ENCODE results near the gene B4GALT3. TPM values are rescaled to one million over a fixed set of nuclear protein-coding genes. Genes with fewer than 3 reads are reported as not detected.

Gene B4GALT3
- polyA plus RNA-seq, 1 donor from 2014 or later, result 43.7 TPM

- H3F3A ChIP-seq (ENCODE audit: insufficient read depth, low read length, poor library complexity, severe bottlenecking), result no peaks in the 10 kb centered on the region
- peak within 1 kb of the TSS; percentile 48 for H3K4me2 ChIP-seq (ENCODE audit: low read length)
- H3K27ac ChIP-seq (ENCODE audit: low read length), result peak within 1 kb of the TSS; percentile 90
- peak within 1 kb of the TSS; percentile 80 for H3K4me3 ChIP-seq (ENCODE audit: low read length)
- peaks cover 22% of the 10 kb centered on the region for H3K79me2 ChIP-seq (replicated peaks; ENCODE audit: insufficient read depth, low read length)
- H3K9me3 ChIP-seq (ENCODE audit: low read length), result no peaks in the 10 kb centered on the region
- no peaks in the 10 kb centered on the region for H3K9me2 ChIP-seq (ENCODE audit: insufficient read depth, low read length)
- peak; percentile 99 for TF ChIP-seq TAF1 (IDR thresholded peaks at IDR 0.05; ENCODE audit: low read depth)
- peak; percentile 97 for TF ChIP-seq REST (IDR thresholded peaks at IDR 0.05; ENCODE audit: borderline replicate concordance)
- peak; percentile 44 for TF ChIP-seq EP300 (conservative IDR thresholded peaks at IDR 0.05; ENCODE audit: poor library complexity, severe bottlenecking)
- no peak for TF ChIP-seq EZH2 (IDR thresholded peaks at IDR 0.05; ENCODE audit: borderline replicate concordance, insufficient read depth, low read length, poor library complexity, severe bottlenecking)
- TF ChIP-seq POLR2AphosphoS5 (IDR thresholded peaks at IDR 0.05), result peak; percentile 99
- TF ChIP-seq SMC3 (conservative IDR thresholded peaks at IDR 0.05; ENCODE audit: poor library complexity), result peak; percentile 30
- peak; percentile 68 for TF ChIP-seq MXI1 (conservative IDR thresholded peaks at IDR 0.05; ENCODE audit: poor library complexity, severe bottlenecking)
- peak; percentile 65 for TF ChIP-seq CTCF (IDR thresholded peaks at IDR 0.05; ENCODE audit: poor library complexity, severe bottlenecking)
- TF ChIP-seq RAD21 (conservative IDR thresholded peaks at IDR 0.05), result peak; percentile 25
- H3K36me3 ChIP-seq (ENCODE audit: insufficient read depth, low read length), result peaks cover 7% of the 10 kb centered on the region
- no peaks in the 10 kb centered on the region for H4K20me1 ChIP-seq (ENCODE audit: insufficient read depth)
- peak within 1 kb of the TSS; percentile 96 for H2AFZ ChIP-seq (ENCODE audit: low read depth, low read length)
- peak within 1 kb of the TSS; percentile 91 for H3K9ac ChIP-seq (ENCODE audit: low read length)
- no peaks in the 10 kb centered on the region for H3K27me3 ChIP-seq (ENCODE audit: insufficient read depth, low read depth, low read length)
Observed at GRCh38 chr1:161201836-161202712, 24.8 kb upstream of the B4GALT3 start, which contains the start of gene NDUFS2. NDUFS2 (plus strand) TSS chr1:161202367; CDS start chr1:161202386, 19 bp downstream.

- H3K79me2 ChIP-seq (replicated peaks; ENCODE audit: insufficient read depth, low read length), result peaks cover 22% of the 10 kb centered on the region
- peak overlapping the region; percentile 90 for H3K27ac ChIP-seq (ENCODE audit: low read length)
- no peak for TF ChIP-seq EP300 (conservative IDR thresholded peaks at IDR 0.05; ENCODE audit: poor library complexity, severe bottlenecking)
- no peak for TF ChIP-seq TAF1 (IDR thresholded peaks at IDR 0.05; ENCODE audit: low read depth)
- no peak for TF ChIP-seq SMC3 (conservative IDR thresholded peaks at IDR 0.05; ENCODE audit: poor library complexity)
- no peak for TF ChIP-seq MXI1 (conservative IDR thresholded peaks at IDR 0.05; ENCODE audit: poor library complexity, severe bottlenecking)
- no peak for TF ChIP-seq POLR2AphosphoS5 (IDR thresholded peaks at IDR 0.05)
- TF ChIP-seq CTCF (IDR thresholded peaks at IDR 0.05; ENCODE audit: poor library complexity, severe bottlenecking), result no peak
- H3K9me3 ChIP-seq (ENCODE audit: low read length), result no peaks in the 10 kb centered on the region
- peaks cover 7% of the 10 kb centered on the region for H3K36me3 ChIP-seq (ENCODE audit: insufficient read depth, low read length)
- no peaks in the 10 kb centered on the region for H3K9me2 ChIP-seq (ENCODE audit: insufficient read depth, low read length)
- no peaks in the 10 kb centered on the region for H3F3A ChIP-seq (ENCODE audit: insufficient read depth, low read length, poor library complexity, severe bottlenecking)
- peak overlapping the region; percentile 91 for H3K9ac ChIP-seq (ENCODE audit: low read length)
- peak overlapping the region; percentile 48 for H3K4me2 ChIP-seq (ENCODE audit: low read length)
- H4K20me1 ChIP-seq (ENCODE audit: insufficient read depth), result no peaks in the 10 kb centered on the region
- H3K4me3 ChIP-seq (ENCODE audit: low read length), result peak overlapping the region; percentile 80
- H3K27me3 ChIP-seq (ENCODE audit: insufficient read depth, low read depth, low read length), result no peaks in the 10 kb centered on the region
- peak overlapping the region; percentile 96 for H2AFZ ChIP-seq (ENCODE audit: low read depth, low read length)
Observed at GRCh38 chr1:161200992-161201835, 23.9 kb upstream of the B4GALT3 start.
